Measurements from ENCODE around the gene WDR73. TPM values are rescaled to one million over a fixed set of nuclear protein-coding genes. Genes with fewer than 3 reads are reported as not detected.

WDR73 gene
- total and polyA plus RNA-seq, 12 donors = 8.3 to 45.6 (median 32.8) TPM

DNA sequence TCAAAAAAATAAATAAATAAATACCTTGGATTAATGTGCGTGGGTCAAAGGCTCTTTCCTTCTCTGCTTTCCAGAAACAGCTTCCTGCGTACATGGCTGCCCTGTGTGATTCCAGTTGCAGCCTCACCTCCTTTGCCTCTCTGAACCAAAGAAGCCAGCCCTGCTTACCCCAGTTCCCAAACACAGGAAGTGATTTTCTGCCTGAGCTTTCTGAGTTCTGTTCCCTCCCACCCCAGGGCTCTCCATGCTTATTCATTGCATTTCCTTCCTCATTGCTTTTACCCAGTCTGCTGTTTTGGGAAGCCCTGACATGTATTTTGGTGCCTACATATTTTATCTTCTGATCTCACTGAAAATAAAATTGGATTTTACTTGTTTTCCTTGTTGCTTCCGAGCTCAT, 37.8 kb downstream of the WDR73 start:
- H3K9me3 ChIP-seq (replicated peaks in 1 of 3) = peaks cover 0 to 8% (median 0%) of the 10 kb centered on the region in 3 donors
- intact Hi-C loops (cut with DNase I) = no loop called here
- H3K4me1 ChIP-seq (replicated peaks in 1 of 2) = no peaks in the 10 kb centered on the region
- H3K27ac ChIP-seq = no peak overlapping the region
- DNase-seq = peak in 3 of 7 donors; percentile 22 to 51 (median 25)
- 61 to 82% (median 76%) methylated on average over 3 of the region's 3 CpGs for WGBS, 4 donors
- no peaks in the 10 kb centered on the region for H3K27me3 ChIP-seq
- H3K4me3 ChIP-seq = no peak overlapping the region
- peaks cover 0 to 7% of the 10 kb centered on the region in 2 donors for H3K36me3 ChIP-seq (replicated peaks in 1 of 2)
- TF ChIP-seq, protein P1, sequence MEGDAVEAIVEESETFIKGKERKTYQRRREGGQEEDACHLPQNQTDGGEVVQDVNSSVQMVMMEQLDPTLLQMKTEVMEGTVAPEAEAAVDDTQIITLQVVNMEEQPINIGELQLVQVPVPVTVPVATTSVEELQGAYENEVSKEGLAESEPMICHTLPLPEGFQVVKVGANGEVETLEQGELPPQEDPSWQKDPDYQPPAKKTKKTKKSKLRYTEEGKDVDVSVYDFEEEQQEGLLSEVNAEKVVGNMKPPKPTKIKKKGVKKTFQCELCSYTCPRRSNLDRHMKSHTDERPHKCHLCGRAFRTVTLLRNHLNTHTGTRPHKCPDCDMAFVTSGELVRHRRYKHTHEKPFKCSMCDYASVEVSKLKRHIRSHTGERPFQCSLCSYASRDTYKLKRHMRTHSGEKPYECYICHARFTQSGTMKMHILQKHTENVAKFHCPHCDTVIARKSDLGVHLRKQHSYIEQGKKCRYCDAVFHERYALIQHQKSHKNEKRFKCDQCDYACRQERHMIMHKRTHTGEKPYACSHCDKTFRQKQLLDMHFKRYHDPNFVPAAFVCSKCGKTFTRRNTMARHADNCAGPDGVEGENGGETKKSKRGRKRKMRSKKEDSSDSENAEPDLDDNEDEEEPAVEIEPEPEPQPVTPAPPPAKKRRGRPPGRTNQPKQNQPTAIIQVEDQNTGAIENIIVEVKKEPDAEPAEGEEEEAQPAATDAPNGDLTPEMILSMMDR (IDR thresholded peaks at IDR 0.05) = no peak
- no peak for TF ChIP-seq POLR2A (IDR thresholded peaks at IDR 0.05)

GRCh38 chr15:84611631-84612030, 42.5 kb downstream of the WDR73 start:
- intact Hi-C loops (cut with DNase I) = no loop called here
- Histone ChIP-seq H3K4me3 (no peak overlapping the region), H3K4me1 (replicated peaks in 1 of 2) (no peaks in the 10 kb centered on the region), H3K9me3 (replicated peaks in 1 of 3) (no peaks in the 10 kb centered on the region), H3K27me3 (no peaks in the 10 kb centered on the region), H3K27ac (no peak overlapping the region), H3K36me3 (replicated peaks in 1 of 2) (peaks cover 0 to 15% of the 10 kb centered on the region in 2 donors)
- DNase-seq = peak in 1 of 7 donors; percentile 24
- TF ChIP-seq, protein P1 (IDR thresholded peaks at IDR 0.05) = no peak
- TF ChIP-seq POLR2A (IDR thresholded peaks at IDR 0.05) = no peak
- WGBS, 4 donors = 96 to 98% (median 98%) methylated on average over 7 of the region's 7 CpGs

DNA sequence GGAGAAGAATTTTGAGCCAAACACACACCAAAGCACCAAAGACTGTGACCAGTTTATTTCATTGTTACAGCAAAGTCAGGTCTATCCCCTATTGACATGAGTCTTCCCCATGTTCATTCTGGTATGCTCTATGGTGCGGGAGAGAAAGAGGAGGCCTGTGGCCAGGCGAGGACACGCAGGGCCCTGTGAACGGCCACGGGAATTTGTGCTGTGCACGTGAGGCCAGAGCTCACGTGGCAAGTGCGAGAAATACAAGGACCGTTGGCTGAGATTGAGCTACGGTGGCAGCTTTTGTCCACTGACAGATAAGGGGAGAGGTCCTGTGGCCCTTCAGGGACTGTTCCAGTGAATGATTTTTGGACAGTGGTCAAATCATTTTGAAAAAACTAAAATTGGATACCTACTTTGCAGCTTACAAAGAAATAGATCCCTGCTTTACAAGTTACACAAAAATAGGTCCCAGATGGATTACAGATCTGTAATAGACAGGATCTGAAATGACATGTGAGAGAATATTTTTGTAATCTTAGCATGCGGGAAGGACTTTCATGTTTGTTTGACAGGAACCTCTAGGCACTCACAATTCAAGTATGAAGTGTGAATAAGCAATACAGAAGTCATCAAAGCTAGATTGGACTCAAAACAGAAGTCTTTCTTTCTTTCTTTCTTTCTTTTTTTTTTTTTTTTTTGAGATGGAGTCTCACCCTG, 44.1 kb downstream of the WDR73 start:
- H3K27ac ChIP-seq = no peak overlapping the region
- H3K36me3 ChIP-seq (replicated peaks in 1 of 2) = peaks cover 0 to 25% of the 10 kb centered on the region in 2 donors
- H3K4me1 ChIP-seq (replicated peaks in 1 of 2) = no peaks in the 10 kb centered on the region
- H3K9me3 ChIP-seq (replicated peaks in 1 of 3) = no peaks in the 10 kb centered on the region
- DNase-seq = no peak
- no peak overlapping the region for H3K4me3 ChIP-seq
- intact Hi-C loops (cut with DNase I) = no loop called here
- H3K27me3 ChIP-seq = no peaks in the 10 kb centered on the region
- no peak for TF ChIP-seq POLR2A (IDR thresholded peaks at IDR 0.05)
- TF ChIP-seq, protein P1 (IDR thresholded peaks at IDR 0.05) = no peak
- 91 to 93% (median 91%) methylated on average over 11 of the region's 11 CpGs for WGBS, 4 donors

DNA sequence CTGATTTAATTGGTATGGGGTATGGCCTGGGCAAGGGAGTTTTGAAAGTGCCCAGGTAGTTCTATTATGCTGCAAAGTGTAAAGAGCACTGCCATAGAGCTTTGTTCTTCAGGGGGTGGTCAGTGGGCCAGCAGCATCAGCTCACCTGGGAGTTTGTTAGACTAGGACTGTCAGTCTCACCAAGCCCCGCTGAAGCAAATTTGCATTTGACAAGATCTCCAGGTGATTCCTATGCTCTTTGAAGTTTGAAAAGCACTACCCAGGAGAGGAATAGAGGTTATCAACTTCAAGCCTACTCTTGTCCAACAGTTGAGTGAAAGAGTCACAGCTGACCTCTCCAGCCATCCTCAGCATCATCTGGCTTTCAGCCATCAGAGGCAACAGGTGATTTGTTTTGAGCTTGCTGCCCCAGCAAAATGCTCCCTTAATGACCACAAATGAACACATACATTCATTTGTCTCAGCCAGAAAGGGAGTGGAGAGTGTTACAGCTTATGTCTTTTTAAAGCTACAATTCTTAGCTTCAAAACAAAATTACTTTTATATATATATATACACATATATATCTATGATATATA, 45.3 kb downstream of the WDR73 start:
- Histone ChIP-seq H3K36me3 (replicated peaks in 1 of 2) (peaks cover 0 to 30% of the 10 kb centered on the region in 2 donors), H3K27me3 (no peaks in the 10 kb centered on the region), H3K4me1 (replicated peaks in 1 of 2) (no peaks in the 10 kb centered on the region), H3K4me3 (no peak overlapping the region), H3K27ac (no peak overlapping the region), H3K9me3 (replicated peaks in 1 of 3) (no peaks in the 10 kb centered on the region)
- TF ChIP-seq, protein P1 (IDR thresholded peaks at IDR 0.05) = no peak
- no peak for TF ChIP-seq POLR2A (IDR thresholded peaks at IDR 0.05)
- intact Hi-C loops (cut with DNase I) = no loop called here
- 15 to 73% (median 68%) methylated on average over 1 of the region's 1 CpG for WGBS, 4 donors
- peak in 1 of 7 donors; percentile 28 for DNase-seq
